H1 (cell line): ENCODE measurements around the gene RFX1.

Experiments used
- CBX5 ChIP-seq: fragments of 300-800, 300-1000 bp; sonication (generic); IDR thresholded peaks from 2 replicates; pipeline ENCODE4 v1.7.1; 2016; ENCODE audit warnings: antibody characterized with exemption, low read length, low read depth
- CHD7 ChIP-seq: fragments of 300-600 bp; sonication (generic); IDR thresholded peaks from 2 replicates; pipeline ENCODE4 v1.7.1; 2012; ENCODE audit warnings: low read length, moderate library complexity, mild to moderate bottlenecking, inconsistent platforms; ENCODE audit not compliant: insufficient replicate concordance
- EGR1 ChIP-seq: IDR thresholded peaks from 2 replicates; pipeline ENCODE4 v1.6.1; 2011; ENCODE audit warnings: low read depth, low read length, borderline replicate concordance
- JUND ChIP-seq: IDR thresholded peaks from 2 replicates; pipeline ENCODE4 v1.6.1; 2011; ENCODE audit warnings: mild to moderate bottlenecking, improper control_type of control experiment, low read length
- PHF8 ChIP-seq: fragments of 200-600 bp; sonication (generic); conservative IDR thresholded peaks from 2 replicates; pipeline ENCODE4 v1.7.1; 2012; ENCODE audit warnings: low read depth, mild to moderate bottlenecking, inconsistent platforms, low read length, moderate library complexity
- POLR2A ChIP-seq, 2 experiments: IDR thresholded peaks; 1 replicate in 1 of 2; 2 replicates in 1 of 2; pipeline ENCODE4 v1.6.1; 2011; ENCODE audit warnings: low read depth in 2 of 2, low read length in 2 of 2, mild to moderate bottlenecking in 2 of 2; ENCODE audit errors: control extremely low read depth in 1 of 2
- RAD21 ChIP-seq, 2 experiments: IDR thresholded peaks in 1 of 2; conservative IDR thresholded peaks in 1 of 2; 2 replicates each; pipeline ENCODE4 v1.6.1; 2011; ENCODE audit warnings: low read depth in 2 of 2, low read length in 2 of 2, improper control_type of control experiment in 1 of 2, inconsistent platforms in 1 of 2, mild to moderate bottlenecking in 1 of 2, moderate library complexity in 1 of 2
- SAP30 ChIP-seq: fragments of 300-600 bp; sonication (generic); IDR thresholded peaks from 2 replicates; pipeline ENCODE4 v1.7.1; 2012; ENCODE audit warnings: low read length, moderate library complexity, mild to moderate bottlenecking, inconsistent platforms; ENCODE audit not compliant: insufficient read depth, insufficient replicate concordance
- USF2 ChIP-seq: IDR thresholded peaks from 2 replicates; pipeline ENCODE4 v1.6.1; 2011; ENCODE audit warnings: low read length, improper control_type of control experiment
- TF ChIP-seq, protein P1 (sequence below), 3 experiments: IDR thresholded peaks; 1 replicate in 2 of 3; 2 replicates in 1 of 3; pipeline versions ENCODE4 v1.5.1 to v1.6.1; 2011; ENCODE audit warnings: low read length in 3 of 3, mild to moderate bottlenecking in 3 of 3, inconsistent platforms in 2 of 3, low read depth in 1 of 3, moderate library complexity in 1 of 3; ENCODE audit not compliant: insufficient read depth in 1 of 3; ENCODE audit errors: control extremely low read depth in 1 of 3

- TF ChIP-seq, protein P1, sequence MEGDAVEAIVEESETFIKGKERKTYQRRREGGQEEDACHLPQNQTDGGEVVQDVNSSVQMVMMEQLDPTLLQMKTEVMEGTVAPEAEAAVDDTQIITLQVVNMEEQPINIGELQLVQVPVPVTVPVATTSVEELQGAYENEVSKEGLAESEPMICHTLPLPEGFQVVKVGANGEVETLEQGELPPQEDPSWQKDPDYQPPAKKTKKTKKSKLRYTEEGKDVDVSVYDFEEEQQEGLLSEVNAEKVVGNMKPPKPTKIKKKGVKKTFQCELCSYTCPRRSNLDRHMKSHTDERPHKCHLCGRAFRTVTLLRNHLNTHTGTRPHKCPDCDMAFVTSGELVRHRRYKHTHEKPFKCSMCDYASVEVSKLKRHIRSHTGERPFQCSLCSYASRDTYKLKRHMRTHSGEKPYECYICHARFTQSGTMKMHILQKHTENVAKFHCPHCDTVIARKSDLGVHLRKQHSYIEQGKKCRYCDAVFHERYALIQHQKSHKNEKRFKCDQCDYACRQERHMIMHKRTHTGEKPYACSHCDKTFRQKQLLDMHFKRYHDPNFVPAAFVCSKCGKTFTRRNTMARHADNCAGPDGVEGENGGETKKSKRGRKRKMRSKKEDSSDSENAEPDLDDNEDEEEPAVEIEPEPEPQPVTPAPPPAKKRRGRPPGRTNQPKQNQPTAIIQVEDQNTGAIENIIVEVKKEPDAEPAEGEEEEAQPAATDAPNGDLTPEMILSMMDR (IDR thresholded peaks at IDR 0.05; ENCODE audit: control extremely low read depth in 1 of 3, insufficient read depth in 1 of 3, low read depth in 1 of 3, low read length in 3 of 3), result no peak
- TF ChIP-seq SAP30 (no peak), POLR2A (IDR thresholded peaks at IDR 0.05; ENCODE audit: control extremely low read depth in 1 of 2, low read depth in 2 of 2, low read length in 2 of 2) (no peak), EGR1 (no peak), USF2 (no peak), JUND (no peak), CBX5 (no peak), RAD21 (IDR thresholded peaks at IDR 0.05 in 1 of 2, conservative IDR thresholded peaks at IDR 0.05 in 1 of 2; ENCODE audit: low read depth in 2 of 2, low read length in 2 of 2) (no peak), CHD7 (no peak), PHF8 (no peak)
These were observed 2.7 kb downstream of the RFX1 start for GRCh38 chr19:14003251-14004055.
